Neural cell (in vitro differentiated cells): ENCODE data around the gene ORC6. TPM values are rescaled to one million over a fixed set of nuclear protein-coding genes. Genes with fewer than 3 reads are reported as not detected.

Source experiments
- H2AFZ ChIP-seq: fragments of 200-600, 300-800 bp; sonication (generic), shearing (Covaris generic); 2 replicates; pipeline ENCODE4 v1.6.0; 2014; ENCODE audit warnings: low read depth, mild to moderate bottlenecking, antibody characterized with exemption, low read length, moderate library complexity
- H3F3A ChIP-seq: fragments of 200-600 bp; shearing (Covaris generic); 2 replicates; pipeline ENCODE4 v1.6.1; 2016; ENCODE audit warnings: mild to moderate bottlenecking, moderate library complexity, mixed read lengths, antibody characterized with exemption, low read length; ENCODE audit not compliant: insufficient read depth, poor library complexity, severe bottlenecking
- H3K27ac ChIP-seq: fragments of 200-600, 300-800 bp; sonication (generic), shearing (Covaris generic); 2 replicates; pipeline ENCODE4 v1.5.1; 2014; ENCODE audit warnings: mild to moderate bottlenecking, low read length, moderate library complexity
- H3K27me3 ChIP-seq: fragments of 300-800, 200-600 bp; sonication (generic), shearing (Covaris generic); 2 replicates; pipeline ENCODE4 v1.6.0; 2014; ENCODE audit warnings: mild to moderate bottlenecking, low read depth, low read length, moderate library complexity; ENCODE audit not compliant: insufficient read depth
- H3K36me3 ChIP-seq: fragments of 300-800, 200-600 bp; sonication (generic), shearing (Covaris generic); 2 replicates; pipeline ENCODE4 v1.5.1; 2014; ENCODE audit warnings: mild to moderate bottlenecking, antibody characterized with exemption, low read length, moderate library complexity; ENCODE audit not compliant: insufficient read depth
- H3K4me2 ChIP-seq: fragments of 300-800, 200-600 bp; sonication (generic), shearing (Covaris generic); 2 replicates; pipeline ENCODE4 v1.6.0; 2014; ENCODE audit warnings: mild to moderate bottlenecking, low read length
- H3K4me3 ChIP-seq: fragments of 300-800, 200-600 bp; sonication (generic), shearing (Covaris generic); 2 replicates; pipeline ENCODE4 v1.5.1; 2014; ENCODE audit warnings: mild to moderate bottlenecking, low read length, moderate library complexity
- H3K79me2 ChIP-seq: fragments of 200-600 bp; shearing (Covaris generic); replicated peaks from 2 replicates; pipeline ENCODE4 v1.6.0; 2014; ENCODE audit warnings: mild to moderate bottlenecking, low read length, moderate library complexity; ENCODE audit not compliant: insufficient read depth
- H3K9ac ChIP-seq: fragments of 300-800, 200-600 bp; sonication (generic), shearing (Covaris generic); 2 replicates; pipeline ENCODE4 v1.6.1; 2016; ENCODE audit warnings: mild to moderate bottlenecking, low read length, mixed read lengths
- H3K9me2 ChIP-seq: fragments of 200-600 bp; shearing (Covaris generic); 2 replicates; pipeline ENCODE4 v1.6.1; 2016; ENCODE audit warnings: mild to moderate bottlenecking, low read length, mixed read lengths; ENCODE audit not compliant: insufficient read depth
- H3K9me3 ChIP-seq: fragments of 200-600, 300-800 bp; sonication (generic), shearing (Covaris generic); 2 replicates; pipeline ENCODE4 v1.6.1; 2016; ENCODE audit warnings: mild to moderate bottlenecking, mixed run types, low read length, moderate library complexity, mixed read lengths
- H4K20me1 ChIP-seq: fragments of 200-600 bp; shearing (Covaris generic); 2 replicates; pipeline ENCODE4 v1.6.1; 2016; ENCODE audit warnings: mild to moderate bottlenecking, mixed run types; ENCODE audit not compliant: insufficient read depth
- EP300 ChIP-seq: fragments of 450-650 bp; conservative IDR thresholded peaks from 2 replicates; pipeline ENCODE4 v1.6.1; 2014; ENCODE audit warnings: antibody characterized with exemption, mild to moderate bottlenecking, moderate library complexity; ENCODE audit not compliant: poor library complexity, severe bottlenecking
- EZH2 ChIP-seq: fragments of 200-600, 300-800 bp; shearing (Covaris generic), sonication (generic); IDR thresholded peaks from 2 replicates; pipeline ENCODE4 v1.6.1; 2014; ENCODE audit warnings: antibody characterized with exemption, low read length, borderline replicate concordance, mild to moderate bottlenecking; ENCODE audit not compliant: insufficient read depth, poor library complexity, severe bottlenecking
- MXI1 ChIP-seq: fragments of 450-650 bp; conservative IDR thresholded peaks from 2 replicates; pipeline ENCODE4 v1.6.1; 2014; ENCODE audit warnings: antibody characterized with exemption, mild to moderate bottlenecking; ENCODE audit not compliant: poor library complexity, severe bottlenecking
- POLR2AphosphoS5 ChIP-seq: IDR thresholded peaks from 2 replicates; pipeline ENCODE4 v1.6.1; 2012
- RAD21 ChIP-seq: fragments of 450-650 bp; conservative IDR thresholded peaks from 2 replicates; pipeline ENCODE4 v1.6.1; 2014; ENCODE audit warnings: antibody characterized with exemption, mild to moderate bottlenecking, moderate library complexity
- SMC3 ChIP-seq: fragments of 450-650 bp; conservative IDR thresholded peaks from 2 replicates; pipeline ENCODE4 v1.6.1; 2014; ENCODE audit warnings: antibody characterized with exemption, mild to moderate bottlenecking, moderate library complexity; ENCODE audit not compliant: poor library complexity
- TAF1 ChIP-seq: IDR thresholded peaks from 2 replicates; pipeline ENCODE4 v1.6.1; 2012; ENCODE audit warnings: low read depth
- polyA plus RNA-seq: library from polyadenylated mRNA; depleted of rRNA; stranded (reverse); fragments of >200 nt; gene quantifications from 2 replicates; pipeline ENCODE4 v1.2.3, GENCODE V29; 2014
- TF ChIP-seq, protein P1 (sequence below): fragments of 450-650 bp; IDR thresholded peaks from 2 replicates; pipeline ENCODE4 v1.5.1; 2014; ENCODE audit warnings: antibody characterized with exemption, mild to moderate bottlenecking, moderate library complexity; ENCODE audit not compliant: poor library complexity, severe bottlenecking
- TF ChIP-seq, protein P2 (sequence below): IDR thresholded peaks from 2 replicates; pipeline ENCODE4 v1.6.1; 2012; ENCODE audit warnings: borderline replicate concordance

The ORC6 gene
- polyA plus RNA-seq, 1 donor from 2014 or later, result 26.8 TPM

- Histone ChIP-seq H3K9me3 (no peaks in the 10 kb centered on the region), H3F3A (no peaks in the 10 kb centered on the region), H3K9me2 (no peaks in the 10 kb centered on the region), H3K79me2 (no peaks in the 10 kb centered on the region), H2AFZ (no peak overlapping the region), H3K4me3 (no peak overlapping the region), H3K9ac (no peak overlapping the region), H3K36me3 (no peaks in the 10 kb centered on the region), H3K27ac (no peak overlapping the region), H4K20me1 (no peaks in the 10 kb centered on the region), H3K4me2 (no peak overlapping the region), H3K27me3 (no peaks in the 10 kb centered on the region)
- TF ChIP-seq EP300, result no peak
- TF ChIP-seq, protein P1, sequence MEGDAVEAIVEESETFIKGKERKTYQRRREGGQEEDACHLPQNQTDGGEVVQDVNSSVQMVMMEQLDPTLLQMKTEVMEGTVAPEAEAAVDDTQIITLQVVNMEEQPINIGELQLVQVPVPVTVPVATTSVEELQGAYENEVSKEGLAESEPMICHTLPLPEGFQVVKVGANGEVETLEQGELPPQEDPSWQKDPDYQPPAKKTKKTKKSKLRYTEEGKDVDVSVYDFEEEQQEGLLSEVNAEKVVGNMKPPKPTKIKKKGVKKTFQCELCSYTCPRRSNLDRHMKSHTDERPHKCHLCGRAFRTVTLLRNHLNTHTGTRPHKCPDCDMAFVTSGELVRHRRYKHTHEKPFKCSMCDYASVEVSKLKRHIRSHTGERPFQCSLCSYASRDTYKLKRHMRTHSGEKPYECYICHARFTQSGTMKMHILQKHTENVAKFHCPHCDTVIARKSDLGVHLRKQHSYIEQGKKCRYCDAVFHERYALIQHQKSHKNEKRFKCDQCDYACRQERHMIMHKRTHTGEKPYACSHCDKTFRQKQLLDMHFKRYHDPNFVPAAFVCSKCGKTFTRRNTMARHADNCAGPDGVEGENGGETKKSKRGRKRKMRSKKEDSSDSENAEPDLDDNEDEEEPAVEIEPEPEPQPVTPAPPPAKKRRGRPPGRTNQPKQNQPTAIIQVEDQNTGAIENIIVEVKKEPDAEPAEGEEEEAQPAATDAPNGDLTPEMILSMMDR, result no peak
These were observed 38.2 kb upstream of the ORC6 start for GRCh38 chr16:46651305-46651704.

- H2AFZ ChIP-seq, result no peak overlapping the region
- no peaks in the 10 kb centered on the region for H3K27me3 ChIP-seq
- no peaks in the 10 kb centered on the region for H4K20me1 ChIP-seq
- no peaks in the 10 kb centered on the region for H3K9me2 ChIP-seq
- H3F3A ChIP-seq, result no peaks in the 10 kb centered on the region
- TF ChIP-seq EZH2 (no peak), SMC3 (no peak), TAF1 (no peak)
- no peak overlapping the region for H3K27ac ChIP-seq
- H3K4me3 ChIP-seq, result no peak overlapping the region
- no peak overlapping the region for H3K4me2 ChIP-seq
- H3K36me3 ChIP-seq, result peaks cover 5% of the 10 kb centered on the region
- no peaks in the 10 kb centered on the region for H3K9me3 ChIP-seq
- no peak overlapping the region for H3K9ac ChIP-seq
- H3K79me2 ChIP-seq, result no peaks in the 10 kb centered on the region
These were observed 30.5 kb upstream of the ORC6 start for GRCh38 chr16:46658925-46659324.

DNA sequence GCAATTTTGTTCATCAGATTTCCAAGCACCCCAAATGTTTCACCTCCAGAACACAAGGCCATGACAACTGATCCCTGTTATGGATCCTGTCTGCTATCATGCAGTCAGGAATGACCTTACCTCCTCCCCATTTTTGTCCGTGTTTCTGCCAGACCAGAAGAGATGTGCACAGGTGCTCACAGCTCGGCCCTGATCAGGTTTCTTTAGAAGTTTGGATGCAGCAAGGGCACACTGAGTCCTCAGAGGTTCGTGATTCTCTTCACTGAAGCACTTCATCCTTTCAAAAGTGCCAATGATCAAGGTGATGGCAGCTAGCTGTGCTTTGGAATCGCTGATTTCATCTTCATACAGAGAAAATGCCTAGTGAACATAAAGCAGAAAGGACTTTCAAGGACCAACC lies 27.3 kb upstream of the ORC6 start:
- TF ChIP-seq EP300, result no peak
- TF ChIP-seq RAD21, result no peak
- TF ChIP-seq EZH2, result no peak
- TF ChIP-seq, protein P2, sequence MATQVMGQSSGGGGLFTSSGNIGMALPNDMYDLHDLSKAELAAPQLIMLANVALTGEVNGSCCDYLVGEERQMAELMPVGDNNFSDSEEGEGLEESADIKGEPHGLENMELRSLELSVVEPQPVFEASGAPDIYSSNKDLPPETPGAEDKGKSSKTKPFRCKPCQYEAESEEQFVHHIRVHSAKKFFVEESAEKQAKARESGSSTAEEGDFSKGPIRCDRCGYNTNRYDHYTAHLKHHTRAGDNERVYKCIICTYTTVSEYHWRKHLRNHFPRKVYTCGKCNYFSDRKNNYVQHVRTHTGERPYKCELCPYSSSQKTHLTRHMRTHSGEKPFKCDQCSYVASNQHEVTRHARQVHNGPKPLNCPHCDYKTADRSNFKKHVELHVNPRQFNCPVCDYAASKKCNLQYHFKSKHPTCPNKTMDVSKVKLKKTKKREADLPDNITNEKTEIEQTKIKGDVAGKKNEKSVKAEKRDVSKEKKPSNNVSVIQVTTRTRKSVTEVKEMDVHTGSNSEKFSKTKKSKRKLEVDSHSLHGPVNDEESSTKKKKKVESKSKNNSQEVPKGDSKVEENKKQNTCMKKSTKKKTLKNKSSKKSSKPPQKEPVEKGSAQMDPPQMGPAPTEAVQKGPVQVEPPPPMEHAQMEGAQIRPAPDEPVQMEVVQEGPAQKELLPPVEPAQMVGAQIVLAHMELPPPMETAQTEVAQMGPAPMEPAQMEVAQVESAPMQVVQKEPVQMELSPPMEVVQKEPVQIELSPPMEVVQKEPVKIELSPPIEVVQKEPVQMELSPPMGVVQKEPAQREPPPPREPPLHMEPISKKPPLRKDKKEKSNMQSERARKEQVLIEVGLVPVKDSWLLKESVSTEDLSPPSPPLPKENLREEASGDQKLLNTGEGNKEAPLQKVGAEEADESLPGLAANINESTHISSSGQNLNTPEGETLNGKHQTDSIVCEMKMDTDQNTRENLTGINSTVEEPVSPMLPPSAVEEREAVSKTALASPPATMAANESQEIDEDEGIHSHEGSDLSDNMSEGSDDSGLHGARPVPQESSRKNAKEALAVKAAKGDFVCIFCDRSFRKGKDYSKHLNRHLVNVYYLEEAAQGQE, result no peak
- no peak for TF ChIP-seq TAF1
- no peak for TF ChIP-seq POLR2AphosphoS5
- no peak for TF ChIP-seq SMC3
- no peak for TF ChIP-seq MXI1
- TF ChIP-seq, protein P1, result no peak
- Histone ChIP-seq H3K4me2 (no peak overlapping the region), H3K36me3 (peaks cover 11% of the 10 kb centered on the region), H4K20me1 (no peaks in the 10 kb centered on the region), H3K9ac (no peak overlapping the region), H3F3A (no peaks in the 10 kb centered on the region), H3K27me3 (no peaks in the 10 kb centered on the region), H3K79me2 (no peaks in the 10 kb centered on the region), H2AFZ (no peak overlapping the region), H3K9me3 (no peaks in the 10 kb centered on the region), H3K9me2 (no peaks in the 10 kb centered on the region), H3K4me3 (no peak overlapping the region), H3K27ac (no peak overlapping the region)
